Vagina (tissue), 2 donors: Measurements from ENCODE around the gene SBK2. TPM values are rescaled to one million over a fixed set of nuclear protein-coding genes. Genes with fewer than 3 reads are reported as not detected.

Source experiments
- DNase-seq, 2 donors: peaks; one replicate each; pipeline ENCODE4 v3.0.0-alpha.2; 2017; ENCODE audit errors: extremely low spot score in 2 of 2
- H3K27ac ChIP-seq: fragments of 200-600 bp; sonication (generic); one replicate; pipeline ENCODE4 v1.5.1; 2019
- H3K27me3 ChIP-seq: fragments of 200-600 bp; sonication (generic); one replicate; pipeline ENCODE4 v1.5.1; 2019
- H3K36me3 ChIP-seq, 2 donors: fragments of 200-600 bp; sonication (generic); one replicate each; pipeline ENCODE4 v1.5.1; 2017 to 2019
- H3K4me1 ChIP-seq: fragments of 200-600 bp; sonication (generic); one replicate; pipeline ENCODE4 v1.5.1; 2019
- H3K4me3 ChIP-seq, 2 donors: fragments of 200-600 bp; sonication (generic); 1 replicate in 1 of 2; 2 replicates in 1 of 2; pipeline ENCODE4 v1.5.1; 2016 to 2019
- H3K9me3 ChIP-seq: fragments of 200-600 bp; sonication (generic); one replicate; pipeline ENCODE4 v1.5.1; 2019
- CTCF ChIP-seq, 3 experiments: fragments of 450-650 bp in 2 of 3; fragments of 200-600 bp in 1 of 3; sonication (generic) in 1 of 3; IDR thresholded peaks; one replicate each; pipeline ENCODE4 v1.5.1; 2017 to 2019; ENCODE audit warnings: antibody characterized with exemption in 3 of 3, mild to moderate bottlenecking in 2 of 3, moderate library complexity in 2 of 3
- POLR2A ChIP-seq, 2 donors: fragments of 450-650 bp; IDR thresholded peaks; one replicate each; pipeline ENCODE4 v1.6.1; 2017; ENCODE audit warnings: antibody characterized with exemption in 2 of 2, mild to moderate bottlenecking in 2 of 2, moderate library complexity in 2 of 2
- POLR2AphosphoS5 ChIP-seq, 2 donors: sonication (generic); formaldehyde crosslinking; IDR thresholded peaks; one replicate each; pipeline ENCODE4 v1.9.0; 2017; ENCODE audit warnings: antibody characterized with exemption in 2 of 2, mild to moderate bottlenecking in 2 of 2, low read depth in 1 of 2; ENCODE audit not compliant: insufficient read depth in 1 of 2
- intact Hi-C: fragments of 100-400 bp; cut with DNase I; formaldehyde crosslinking; loops from one replicate; pipeline ENCODE4 v1.15.1; 2023
- total RNA-seq: library from RNA; depleted of rRNA; stranded (reverse); fragments of >200 nt; gene quantifications from one replicate; pipeline ENCODE4 v1.2.3, GENCODE V29; 2016

SBK2 gene
- total RNA-seq, 1 donor from 2014 or later: not detected

GRCh38 chr19:55508120-55508519 lies 28.8 kb downstream of the SBK2 start:
- no peak for DNase-seq
- Histone ChIP-seq H3K27me3 (no peaks in the 10 kb centered on the region), H3K4me3 (no peak overlapping the region), H3K4me1 (peaks cover 10% of the 10 kb centered on the region), H3K9me3 (no peaks in the 10 kb centered on the region), H3K36me3 (no peaks in the 10 kb centered on the region), H3K27ac (no peak overlapping the region)
- intact Hi-C loops: loop anchor here (10.0 kb wide), 2 partner anchors 203 to 363 kb away; partner anchors contain the start of gene TNNT1
- TF ChIP-seq POLR2A (IDR thresholded peaks at IDR 0.05) (no peak), POLR2AphosphoS5 (IDR thresholded peaks at IDR 0.05; ENCODE audit: insufficient read depth in 1 of 2, low read depth in 1 of 2) (no peak), CTCF (IDR thresholded peaks at IDR 0.05) (no peak)

- no peaks in the 10 kb centered on the region for H3K9me3 ChIP-seq
- no peak overlapping the region for H3K27ac ChIP-seq
- no peak for TF ChIP-seq POLR2A (IDR thresholded peaks at IDR 0.05)
- no peak for TF ChIP-seq POLR2AphosphoS5 (IDR thresholded peaks at IDR 0.05; ENCODE audit: insufficient read depth in 1 of 2, low read depth in 1 of 2)
- TF ChIP-seq CTCF (IDR thresholded peaks at IDR 0.05): no peak
- intact Hi-C loops: loop anchor here (5.0 to 10.0 kb wide), 3 partner anchors 38 to 360 kb away; partner anchors contain the start of gene TNNT1
- peaks cover 10% of the 10 kb centered on the region for H3K4me1 ChIP-seq
- H3K36me3 ChIP-seq: peaks cover 0 to 5% of the 10 kb centered on the region in 2 donors
- no peaks in the 10 kb centered on the region for H3K27me3 ChIP-seq
- no peak overlapping the region for H3K4me3 ChIP-seq
- DNase-seq: no peak
These were observed 32.0 kb downstream of the SBK2 start for GRCh38 chr19:55504981-55505380.

- DNase-seq: no peak
- Histone ChIP-seq H3K27ac (no peak overlapping the region), H3K27me3 (no peaks in the 10 kb centered on the region), H3K4me1 (peaks cover 10% of the 10 kb centered on the region), H3K9me3 (no peaks in the 10 kb centered on the region), H3K36me3 (peaks cover 0 to 9% of the 10 kb centered on the region in 2 donors), H3K4me3 (peak overlapping the region; percentile 38 to 60)
- intact Hi-C loops: loop anchor here (5.0 to 10.0 kb wide), 3 partner anchors 37 to 359 kb away; partner anchors contain the start of gene TNNT1
- TF ChIP-seq CTCF (IDR thresholded peaks at IDR 0.05) (no peak), POLR2AphosphoS5 (IDR thresholded peaks at IDR 0.05; ENCODE audit: insufficient read depth in 1 of 2, low read depth in 1 of 2) (no peak), POLR2A (IDR thresholded peaks at IDR 0.05) (no peak)
These were observed 32.7 kb downstream of the SBK2 start for GRCh38 chr19:55504252-55504603.

GRCh38 chr19:55503502-55504251 lies 33.3 kb downstream of the SBK2 start:
- no peaks in the 10 kb centered on the region for H3K9me3 ChIP-seq
- H3K27ac ChIP-seq: peak overlapping the region; percentile 54
- intact Hi-C loops: loop anchor here (5.0 to 10.0 kb wide), 3 partner anchors 36 to 359 kb away; partner anchors contain the start of gene TNNT1
- H3K4me1 ChIP-seq: peaks cover 10% of the 10 kb centered on the region
- no peaks in the 10 kb centered on the region for H3K27me3 ChIP-seq
- DNase-seq: no peak
- H3K4me3 ChIP-seq: peak overlapping the region; percentile 38 to 60
- peak; percentile 96 to 98 (median 97) for TF ChIP-seq CTCF (IDR thresholded peaks at IDR 0.05)
- TF ChIP-seq POLR2AphosphoS5 (IDR thresholded peaks at IDR 0.05; ENCODE audit: insufficient read depth in 1 of 2, low read depth in 1 of 2): peak; percentile 65 to 84
- TF ChIP-seq POLR2A (IDR thresholded peaks at IDR 0.05): no peak
- peaks cover 0 to 9% of the 10 kb centered on the region in 2 donors for H3K36me3 ChIP-seq

GRCh38 chr19:55503157-55503501 lies 33.8 kb downstream of the SBK2 start:
- no peaks in the 10 kb centered on the region for H3K27me3 ChIP-seq
- intact Hi-C loops: loop anchor here (5.0 to 10.0 kb wide), 3 partner anchors 36 to 358 kb away; partner anchors contain the start of gene TNNT1
- peaks cover 0 to 9% of the 10 kb centered on the region in 2 donors for H3K36me3 ChIP-seq
- no peaks in the 10 kb centered on the region for H3K9me3 ChIP-seq
- no peak overlapping the region for H3K4me3 ChIP-seq
- DNase-seq: no peak
- TF ChIP-seq POLR2A (IDR thresholded peaks at IDR 0.05) (no peak), CTCF (IDR thresholded peaks at IDR 0.05) (no peak), POLR2AphosphoS5 (IDR thresholded peaks at IDR 0.05; ENCODE audit: insufficient read depth in 1 of 2, low read depth in 1 of 2) (no peak)
- peaks cover 10% of the 10 kb centered on the region for H3K4me1 ChIP-seq
- no peak overlapping the region for H3K27ac ChIP-seq
